ENCODE measurements around the gene HIVEP3.

DNA sequence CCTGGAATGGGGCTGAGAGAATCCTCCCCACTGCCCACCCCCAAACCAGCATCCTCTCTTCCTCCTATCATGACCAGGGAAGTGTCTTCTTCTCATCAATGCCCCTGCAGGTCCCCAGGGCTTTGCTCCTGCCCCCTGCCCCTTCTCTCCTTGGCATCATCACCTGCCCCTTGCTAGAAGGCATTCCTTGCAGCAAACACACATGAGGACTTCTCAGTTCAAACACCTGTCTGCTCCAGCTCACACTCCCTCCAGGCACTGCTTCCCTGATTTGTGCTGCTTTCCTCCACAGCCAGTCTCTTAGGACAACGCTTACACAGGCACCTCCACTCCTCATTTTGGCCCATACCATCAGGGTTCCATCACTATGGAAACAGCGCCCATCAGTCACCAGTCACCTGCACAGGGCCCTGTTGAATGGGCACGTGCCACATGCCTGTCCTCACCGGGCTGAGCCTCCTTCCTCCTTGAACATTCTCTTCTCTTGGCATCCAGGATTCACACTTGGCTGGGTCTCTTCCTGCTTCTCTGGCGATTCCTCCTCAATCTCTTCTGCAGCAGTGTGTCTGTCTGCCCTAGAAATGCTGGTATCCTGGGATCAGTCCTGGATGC lies 352.3 kb downstream of the HIVEP3 start:
- TF ChIP-seq POLR2A (IDR thresholded peaks at IDR 0.05) = no peak
- TF ChIP-seq, protein P1, sequence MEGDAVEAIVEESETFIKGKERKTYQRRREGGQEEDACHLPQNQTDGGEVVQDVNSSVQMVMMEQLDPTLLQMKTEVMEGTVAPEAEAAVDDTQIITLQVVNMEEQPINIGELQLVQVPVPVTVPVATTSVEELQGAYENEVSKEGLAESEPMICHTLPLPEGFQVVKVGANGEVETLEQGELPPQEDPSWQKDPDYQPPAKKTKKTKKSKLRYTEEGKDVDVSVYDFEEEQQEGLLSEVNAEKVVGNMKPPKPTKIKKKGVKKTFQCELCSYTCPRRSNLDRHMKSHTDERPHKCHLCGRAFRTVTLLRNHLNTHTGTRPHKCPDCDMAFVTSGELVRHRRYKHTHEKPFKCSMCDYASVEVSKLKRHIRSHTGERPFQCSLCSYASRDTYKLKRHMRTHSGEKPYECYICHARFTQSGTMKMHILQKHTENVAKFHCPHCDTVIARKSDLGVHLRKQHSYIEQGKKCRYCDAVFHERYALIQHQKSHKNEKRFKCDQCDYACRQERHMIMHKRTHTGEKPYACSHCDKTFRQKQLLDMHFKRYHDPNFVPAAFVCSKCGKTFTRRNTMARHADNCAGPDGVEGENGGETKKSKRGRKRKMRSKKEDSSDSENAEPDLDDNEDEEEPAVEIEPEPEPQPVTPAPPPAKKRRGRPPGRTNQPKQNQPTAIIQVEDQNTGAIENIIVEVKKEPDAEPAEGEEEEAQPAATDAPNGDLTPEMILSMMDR (IDR thresholded peaks at IDR 0.05) = no peak
- TF ChIP-seq EP300 (IDR thresholded peaks at IDR 0.05) = no peak

Measured in tibial nerve (tissue), 4 donors.